ENCODE data around the gene SLC35D1. TPM values are rescaled to one million over a fixed set of nuclear protein-coding genes. Genes with fewer than 3 reads are reported as not detected.

SLC35D1 gene
- total and polyA plus RNA-seq, 10 of the 15 experiments (the other 5 are each of a cell fraction or from before 2014, with no cell fraction given) = 2.9 to 12.4 (median 8.6) TPM

DNA sequence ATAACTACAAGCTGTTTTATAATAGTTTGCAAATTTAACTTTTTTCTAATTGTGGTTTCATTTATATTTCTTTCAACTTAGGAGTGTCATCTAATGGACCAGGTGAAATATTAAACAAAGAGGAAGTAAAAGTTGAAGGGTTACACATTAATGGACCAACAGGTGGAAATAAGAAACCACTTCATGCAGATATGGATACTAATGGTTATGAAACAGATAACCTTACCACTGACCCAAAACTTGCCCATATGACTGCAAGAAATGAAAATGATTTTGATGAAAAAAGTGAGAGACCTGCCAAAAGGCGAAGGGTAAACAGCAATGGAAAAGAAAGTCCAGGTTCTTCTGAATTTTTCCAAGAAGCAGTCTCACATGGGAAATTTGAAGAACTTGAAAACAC, 69.5 kb downstream of the SLC35D1 start (continued):
- TF ChIP-seq, protein P1, sequence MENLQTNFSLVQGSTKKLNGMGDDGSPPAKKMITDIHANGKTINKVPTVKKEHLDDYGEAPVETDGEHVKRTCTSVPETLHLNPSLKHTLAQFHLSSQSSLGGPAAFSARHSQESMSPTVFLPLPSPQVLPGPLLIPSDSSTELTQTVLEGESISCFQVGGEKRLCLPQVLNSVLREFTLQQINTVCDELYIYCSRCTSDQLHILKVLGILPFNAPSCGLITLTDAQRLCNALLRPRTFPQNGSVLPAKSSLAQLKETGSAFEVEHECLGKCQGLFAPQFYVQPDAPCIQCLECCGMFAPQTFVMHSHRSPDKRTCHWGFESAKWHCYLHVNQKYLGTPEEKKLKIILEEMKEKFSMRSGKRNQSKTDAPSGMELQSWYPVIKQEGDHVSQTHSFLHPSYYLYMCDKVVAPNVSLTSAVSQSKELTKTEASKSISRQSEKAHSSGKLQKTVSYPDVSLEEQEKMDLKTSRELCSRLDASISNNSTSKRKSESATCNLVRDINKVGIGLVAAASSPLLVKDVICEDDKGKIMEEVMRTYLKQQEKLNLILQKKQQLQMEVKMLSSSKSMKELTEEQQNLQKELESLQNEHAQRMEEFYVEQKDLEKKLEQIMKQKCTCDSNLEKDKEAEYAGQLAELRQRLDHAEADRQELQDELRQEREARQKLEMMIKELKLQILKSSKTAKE (IDR thresholded peaks at IDR 0.05; ENCODE audit: low read depth, poor library complexity, severe bottlenecking) = peak; percentile 73
- TF ChIP-seq SMARCA5 (IDR thresholded peaks at IDR 0.05) (no peak), MTA2 (IDR thresholded peaks at IDR 0.05; ENCODE audit: low read depth) (peak; percentile 97), TARDBP (IDR thresholded peaks at IDR 0.05; ENCODE audit: borderline replicate concordance) (no peak), SRF (IDR thresholded peaks at IDR 0.05; ENCODE audit: low read depth in 2 of 2, low read length in 2 of 2) (no peak)

DNA sequence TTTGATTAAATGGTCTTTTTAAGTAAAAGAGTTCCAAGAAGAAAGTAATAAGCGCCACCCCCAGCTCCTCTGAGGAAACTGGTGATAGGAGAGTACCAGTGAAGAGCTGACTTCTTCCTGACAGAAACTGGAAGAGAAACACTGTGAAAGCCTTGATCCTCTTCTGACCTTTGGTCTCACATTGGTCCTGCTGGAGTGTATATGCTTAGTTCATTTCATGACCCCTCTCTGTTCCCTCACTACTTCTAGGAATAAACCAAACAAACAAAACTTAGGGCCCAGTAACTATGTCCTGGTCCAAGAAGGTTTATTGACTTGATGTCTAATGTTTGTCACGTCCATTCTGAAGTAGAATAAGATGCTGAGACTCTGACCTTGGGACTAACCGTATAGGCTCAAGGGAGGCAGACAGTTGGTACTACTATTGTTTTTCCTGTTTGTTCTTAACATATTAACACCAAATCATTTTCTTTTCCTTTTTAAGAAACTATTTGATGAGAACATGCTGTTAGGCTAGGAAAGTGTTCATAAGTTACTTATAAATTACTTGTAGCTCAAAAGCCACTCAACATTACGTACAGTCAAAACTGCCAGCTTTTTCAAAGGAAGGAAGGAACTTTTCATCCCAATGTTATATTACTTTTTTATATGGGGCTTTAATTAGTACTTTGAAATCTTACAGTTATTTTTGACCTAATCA, 71.2 kb downstream of the SLC35D1 start:
- 100% methylated on average over 4 of the region's 4 CpGs for WGBS (ENCODE audit: insufficient coverage, insufficient replicate concordance, low lambda C conversion rate, missing lambda C conversion rate)
- SMC1A ChIA-PET (ENCODE audit: uncharacterized antibody, unreplicated experiment) = interaction anchor here (0.8 to 4.9 kb wide), 10 partner anchors 11 to 712 kb away, joined by 3 to 19 read pairs (median 4); no protein-coding TSS in a partner anchor
- TF ChIP-seq EZH2 (IDR thresholded peaks at IDR 0.05; ENCODE audit: borderline replicate concordance, control insufficient read depth, low read depth, low read length) (no peak), KAT2A (conservative IDR thresholded peaks at IDR 0.05; ENCODE audit: control insufficient read depth, low read depth, low read length) (no peak), HCFC1 (IDR thresholded peaks at IDR 0.05; ENCODE audit: low read length) (no peak), HDGF (IDR thresholded peaks at IDR 0.05) (no peak), DPF2 (IDR thresholded peaks at IDR 0.05) (no peak), JUNB (IDR thresholded peaks at IDR 0.05) (no peak), ZNF207 (IDR thresholded peaks at IDR 0.05; ENCODE audit: borderline replicate concordance) (no peak)
- TF ChIP-seq, protein P2, sequence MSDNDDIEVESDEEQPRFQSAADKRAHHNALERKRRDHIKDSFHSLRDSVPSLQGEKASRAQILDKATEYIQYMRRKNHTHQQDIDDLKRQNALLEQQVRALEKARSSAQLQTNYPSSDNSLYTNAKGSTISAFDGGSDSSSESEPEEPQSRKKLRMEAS (IDR thresholded peaks at IDR 0.05; ENCODE audit: low read depth, low read length) = no peak
- TF ChIP-seq, protein P3, sequence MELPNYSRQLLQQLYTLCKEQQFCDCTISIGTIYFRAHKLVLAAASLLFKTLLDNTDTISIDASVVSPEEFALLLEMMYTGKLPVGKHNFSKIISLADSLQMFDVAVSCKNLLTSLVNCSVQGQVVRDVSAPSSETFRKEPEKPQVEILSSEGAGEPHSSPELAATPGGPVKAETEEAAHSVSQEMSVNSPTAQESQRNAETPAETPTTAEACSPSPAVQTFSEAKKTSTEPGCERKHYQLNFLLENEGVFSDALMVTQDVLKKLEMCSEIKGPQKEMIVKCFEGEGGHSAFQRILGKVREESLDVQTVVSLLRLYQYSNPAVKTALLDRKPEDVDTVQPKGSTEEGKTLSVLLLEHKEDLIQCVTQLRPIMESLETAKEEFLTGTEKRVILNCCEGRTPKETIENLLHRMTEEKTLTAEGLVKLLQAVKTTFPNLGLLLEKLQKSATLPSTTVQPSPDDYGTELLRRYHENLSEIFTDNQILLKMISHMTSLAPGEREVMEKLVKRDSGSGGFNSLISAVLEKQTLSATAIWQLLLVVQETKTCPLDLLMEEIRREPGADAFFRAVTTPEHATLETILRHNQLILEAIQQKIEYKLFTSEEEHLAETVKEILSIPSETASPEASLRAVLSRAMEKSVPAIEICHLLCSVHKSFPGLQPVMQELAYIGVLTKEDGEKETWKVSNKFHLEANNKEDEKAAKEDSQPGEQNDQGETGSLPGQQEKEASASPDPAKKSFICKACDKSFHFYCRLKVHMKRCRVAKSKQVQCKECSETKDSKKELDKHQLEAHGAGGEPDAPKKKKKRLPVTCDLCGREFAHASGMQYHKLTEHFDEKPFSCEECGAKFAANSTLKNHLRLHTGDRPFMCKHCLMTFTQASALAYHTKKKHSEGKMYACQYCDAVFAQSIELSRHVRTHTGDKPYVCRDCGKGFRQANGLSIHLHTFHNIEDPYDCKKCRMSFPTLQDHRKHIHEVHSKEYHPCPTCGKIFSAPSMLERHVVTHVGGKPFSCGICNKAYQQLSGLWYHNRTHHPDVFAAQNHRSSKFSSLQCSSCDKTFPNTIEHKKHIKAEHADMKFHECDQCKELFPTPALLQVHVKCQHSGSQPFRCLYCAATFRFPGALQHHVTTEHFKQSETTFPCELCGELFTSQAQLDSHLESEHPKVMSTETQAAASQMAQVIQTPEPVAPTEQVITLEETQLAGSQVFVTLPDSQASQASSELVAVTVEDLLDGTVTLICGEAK (IDR thresholded peaks at IDR 0.05; ENCODE audit: borderline replicate concordance) = no peak
- TF ChIP-seq, protein P4, sequence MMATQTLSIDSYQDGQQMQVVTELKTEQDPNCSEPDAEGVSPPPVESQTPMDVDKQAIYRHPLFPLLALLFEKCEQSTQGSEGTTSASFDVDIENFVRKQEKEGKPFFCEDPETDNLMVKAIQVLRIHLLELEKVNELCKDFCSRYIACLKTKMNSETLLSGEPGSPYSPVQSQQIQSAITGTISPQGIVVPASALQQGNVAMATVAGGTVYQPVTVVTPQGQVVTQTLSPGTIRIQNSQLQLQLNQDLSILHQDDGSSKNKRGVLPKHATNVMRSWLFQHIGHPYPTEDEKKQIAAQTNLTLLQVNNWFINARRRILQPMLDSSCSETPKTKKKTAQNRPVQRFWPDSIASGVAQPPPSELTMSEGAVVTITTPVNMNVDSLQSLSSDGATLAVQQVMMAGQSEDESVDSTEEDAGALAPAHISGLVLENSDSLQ (IDR thresholded peaks at IDR 0.05) = no peak

More for the DNA sequence above, 71.2 kb downstream of the SLC35D1 start:
- ATAC-seq (peak; percentile 71), DNase-seq (ENCODE audit: low read depth, low spot score) (no peak), FAIRE-seq (no peak)
- Histone ChIP-seq H3K27ac (ENCODE audit: control insufficient read depth, insufficient read depth) (no peak overlapping the region; the same call in 1 of the 2 replicates), H3K4me2 (ENCODE audit: control insufficient read depth, insufficient read depth) (no peak overlapping the region), H3K36me3 (ENCODE audit: control insufficient read depth in 2 of 2, insufficient read depth in 2 of 2, low read length in 1 of 2) (peaks cover 0 to 16% of the 10 kb centered on the region in 2 experiments; a peak in 2 of 4 replicates), H3K4me1 (ENCODE audit: control insufficient read depth, insufficient read depth, low read length) (peaks cover 17% of the 10 kb centered on the region), H4K20me1 (ENCODE audit: control insufficient read depth, insufficient read depth) (no peaks in the 10 kb centered on the region), H3K4me3 (no peak overlapping the region), H3K9me3 (replicated peaks; ENCODE audit: control insufficient read depth, insufficient read depth, low read length) (no peaks in the 10 kb centered on the region), H2AFZ (ENCODE audit: control insufficient read depth, low read depth, low read length) (no peak overlapping the region), H3K9ac (ENCODE audit: control insufficient read depth, insufficient read depth, low read length) (no peak overlapping the region), H3K79me2 (ENCODE audit: control insufficient read depth, insufficient read depth, low read length) (no peaks in the 10 kb centered on the region), H3K27me3 (replicated peaks in 1 of 2; ENCODE audit: control insufficient read depth in 2 of 2, insufficient read depth in 2 of 2, low read length in 1 of 2) (no peaks in the 10 kb centered on the region)
- ChIA-PET RAD21 (ENCODE audit: unreplicated experiment) (interaction anchor here (0.6 to 2.2 kb wide), 7 partner anchors 10 to 229 kb away, joined by 3 to 12 read pairs (median 3); partner anchors contain the start of genes DNAI4 and MIER1), POLR2A (interaction anchor here (1.0 kb wide), 1 partner anchor 13 kb away, joined by 3 read pairs; no protein-coding TSS in a partner anchor), CTCF (interaction anchor here (0.7 to 2.8 kb wide), 5 partner anchors 13 to 783 kb away, joined by 3 to 12 read pairs (median 4); no protein-coding TSS in a partner anchor)
- in situ Hi-C loops (cut with MboI) = loop anchor here (10.0 kb wide), 1 partner anchor 442 kb away; no protein-coding TSS in a partner anchor
- no TSS peak for BruUV-seq (replicated peaks)
- intact Hi-C loops (cut with micrococcal nuclease; ENCODE audit: unreplicated experiment) = loop anchor here (5.0 to 10.0 kb wide), 3 partner anchors 215 to 442 kb away; no protein-coding TSS in a partner anchor
